Esophagus squamous epithelium (tissue), 5 donors: ENCODE data around the gene VAV3. TPM values are rescaled to one million over a fixed set of nuclear protein-coding genes. Genes with fewer than 3 reads are reported as not detected.
"Not testable (repeated sequence)": the region's sequence is repeated elsewhere in the genome, so short reads cannot be mapped to it uniquely, and the experiment has no call there.

ENCODE experiments used
- DNase-seq: peaks from one replicate; lab custom pipeline; 2025; lab: John Stamatoyannopoulos, UW
- H3K27ac ChIP-seq, 4 donors: fragments of 200-600 bp; sonication (generic); one replicate each; pipeline ENCODE4 v1.5.1; 2016 to 2019; ENCODE audit warnings: mild to moderate bottlenecking in 1 of 4
- H3K27me3 ChIP-seq, 4 donors: fragments of 200-600 bp; sonication (generic); 1 replicate in 3 of 4; 2 replicates in 1 of 4; pipeline versions ENCODE4 v1.5.1 to v1.6.0; 2017 to 2021; ENCODE audit warnings: antibody characterized with exemption in 1 of 4
- H3K36me3 ChIP-seq, 3 donors: fragments of 200-600 bp; sonication (generic); one replicate each; pipeline ENCODE4 v1.5.1; 2016 to 2019
- H3K4me1 ChIP-seq, 3 donors: fragments of 200-600 bp; sonication (generic); one replicate each; pipeline ENCODE4 v1.5.1; 2017 to 2019
- H3K4me3 ChIP-seq, 4 donors: fragments of 200-600 bp; sonication (generic); 1 replicate in 3 of 4; 2 replicates in 1 of 4; pipeline ENCODE4 v1.5.1; 2016 to 2019; ENCODE audit warnings: mild to moderate bottlenecking in 2 of 4, moderate library complexity in 1 of 4
- H3K9me3 ChIP-seq, 3 donors: fragments of 200-600 bp; sonication (generic); one replicate each; pipeline ENCODE4 v1.5.1; 2016 to 2019
- POLR2A ChIP-seq, 4 donors: fragments of 450-650 bp; IDR thresholded peaks; one replicate each; pipeline ENCODE4 v1.6.1; 2017; ENCODE audit warnings: antibody characterized with exemption in 4 of 4, mild to moderate bottlenecking in 4 of 4, moderate library complexity in 3 of 4
- WGBS, 2 donors: methylation state at CpG; one replicate each; pipeline ENCODE4 v1.1.5; 2018; 5-methylcytosine and 5-hydroxymethylcytosine counted together
- intact Hi-C: fragments of 100-400 bp; cut with DNase I; formaldehyde crosslinking; loops from one replicate; pipeline ENCODE4 v1.15.0; 2022
- total RNA-seq, 4 donors: library from RNA; depleted of rRNA; stranded (reverse); fragments of >200 nt; gene quantifications; one replicate each; pipeline ENCODE4 v1.1.0, GENCODE V29; 2016
- TF ChIP-seq, protein P1 (sequence below), 6 experiments: fragments of 450-650 bp in 4 of 6; fragments of 200-600 bp in 2 of 6; sonication (generic) in 2 of 6; IDR thresholded peaks; one replicate each; pipeline ENCODE4 v1.5.1; 2016 to 2019; ENCODE audit warnings: antibody characterized with exemption in 6 of 6, mild to moderate bottlenecking in 4 of 6, moderate library complexity in 4 of 6
- donor health status: DM: yes; HTN: yes; CAD: no.

VAV3 gene
- total RNA-seq, 4 donors from 2014 or later: 43.4 to 126 (median 76.9) TPM

DNA sequence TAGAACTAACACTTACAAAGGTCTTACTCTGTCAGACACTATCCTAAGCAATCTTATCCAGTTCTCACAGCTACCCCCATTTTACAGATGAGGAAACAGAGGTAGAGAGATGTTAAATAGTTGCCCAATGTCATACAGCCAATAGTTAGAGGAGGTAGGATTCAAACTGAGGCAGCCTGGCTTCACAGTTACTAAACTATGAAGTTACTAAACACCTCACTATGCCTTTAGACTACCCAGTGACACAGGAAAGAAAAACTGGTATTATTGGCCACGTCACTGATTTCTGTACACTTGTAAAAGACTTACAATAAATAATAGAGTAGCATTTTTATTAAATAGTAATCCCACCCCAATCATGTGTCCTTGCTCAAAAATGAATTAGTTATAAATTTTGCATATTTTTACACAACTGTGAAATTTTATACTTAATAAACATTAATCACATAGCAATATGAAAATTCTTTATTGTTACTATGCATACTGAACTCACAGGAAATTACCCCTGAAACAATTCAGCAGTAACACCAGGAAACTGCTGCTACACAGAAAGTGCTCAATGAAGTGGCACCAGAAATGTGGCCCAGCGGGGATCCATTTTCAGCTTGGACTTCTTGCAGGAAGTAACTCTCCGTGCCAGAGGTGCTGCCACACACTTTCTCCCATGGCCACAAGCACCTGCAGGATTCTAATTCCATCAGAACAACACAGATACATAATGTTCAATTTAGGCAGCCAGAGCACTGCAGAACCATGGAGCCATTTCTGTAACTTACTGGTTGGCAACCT is 69.4 kb downstream of the VAV3 start:
- Histone ChIP-seq H3K9me3 (no peaks in the 10 kb centered on the region), H3K27ac (no peak overlapping the region), H3K36me3 (no peaks in the 10 kb centered on the region), H3K4me3 (no peak overlapping the region), H3K4me1 (peaks cover 0 to 11% (median 0%) of the 10 kb centered on the region in 3 donors), H3K27me3 (peaks cover 0 to 14% (median 0%) of the 10 kb centered on the region in 4 donors)
- intact Hi-C loops: no loop called here
- no peak for TF ChIP-seq POLR2A (IDR thresholded peaks at IDR 0.05)
- TF ChIP-seq, protein P1, sequence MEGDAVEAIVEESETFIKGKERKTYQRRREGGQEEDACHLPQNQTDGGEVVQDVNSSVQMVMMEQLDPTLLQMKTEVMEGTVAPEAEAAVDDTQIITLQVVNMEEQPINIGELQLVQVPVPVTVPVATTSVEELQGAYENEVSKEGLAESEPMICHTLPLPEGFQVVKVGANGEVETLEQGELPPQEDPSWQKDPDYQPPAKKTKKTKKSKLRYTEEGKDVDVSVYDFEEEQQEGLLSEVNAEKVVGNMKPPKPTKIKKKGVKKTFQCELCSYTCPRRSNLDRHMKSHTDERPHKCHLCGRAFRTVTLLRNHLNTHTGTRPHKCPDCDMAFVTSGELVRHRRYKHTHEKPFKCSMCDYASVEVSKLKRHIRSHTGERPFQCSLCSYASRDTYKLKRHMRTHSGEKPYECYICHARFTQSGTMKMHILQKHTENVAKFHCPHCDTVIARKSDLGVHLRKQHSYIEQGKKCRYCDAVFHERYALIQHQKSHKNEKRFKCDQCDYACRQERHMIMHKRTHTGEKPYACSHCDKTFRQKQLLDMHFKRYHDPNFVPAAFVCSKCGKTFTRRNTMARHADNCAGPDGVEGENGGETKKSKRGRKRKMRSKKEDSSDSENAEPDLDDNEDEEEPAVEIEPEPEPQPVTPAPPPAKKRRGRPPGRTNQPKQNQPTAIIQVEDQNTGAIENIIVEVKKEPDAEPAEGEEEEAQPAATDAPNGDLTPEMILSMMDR (IDR thresholded peaks at IDR 0.05): no peak
- no peak for DNase-seq
- 71 to 90% methylated on average over 3 of the region's 3 CpGs for WGBS, 2 donors

DNA sequence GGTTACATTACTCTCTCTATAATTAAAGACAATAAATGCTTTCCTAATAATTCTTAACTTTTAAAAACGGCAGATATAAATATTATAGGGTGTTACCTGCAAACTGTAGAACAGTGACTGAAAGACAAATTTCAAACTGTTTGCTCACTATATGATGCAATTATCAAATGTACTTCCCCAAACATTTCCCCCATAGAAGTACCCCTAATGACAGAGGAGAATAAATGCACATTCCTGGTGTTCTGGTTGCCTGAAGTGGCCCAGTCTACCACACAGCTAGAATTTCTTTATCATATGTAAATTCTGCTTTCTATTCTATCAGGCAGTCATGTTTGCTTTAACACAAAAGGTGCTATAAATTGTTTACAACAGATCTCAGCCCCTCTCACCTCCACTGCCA is 70.4 kb downstream of the VAV3 start:
- H3K27ac ChIP-seq: no peak overlapping the region
- no peak for DNase-seq
- no peak overlapping the region for H3K4me3 ChIP-seq
- H3K27me3 ChIP-seq: peaks cover 0 to 14% (median 0%) of the 10 kb centered on the region in 4 donors
- H3K36me3 ChIP-seq: no peaks in the 10 kb centered on the region
- no peaks in the 10 kb centered on the region for H3K9me3 ChIP-seq
- TF ChIP-seq, protein P1 (IDR thresholded peaks at IDR 0.05): no peak
- TF ChIP-seq POLR2A (IDR thresholded peaks at IDR 0.05): no peak
- WGBS, 2 donors: 52 to 69% methylated on average over 1 of the region's 1 CpG
- intact Hi-C loops: no loop called here
- H3K4me1 ChIP-seq: peaks cover 0 to 5% (median 0%) of the 10 kb centered on the region in 3 donors

DNA sequence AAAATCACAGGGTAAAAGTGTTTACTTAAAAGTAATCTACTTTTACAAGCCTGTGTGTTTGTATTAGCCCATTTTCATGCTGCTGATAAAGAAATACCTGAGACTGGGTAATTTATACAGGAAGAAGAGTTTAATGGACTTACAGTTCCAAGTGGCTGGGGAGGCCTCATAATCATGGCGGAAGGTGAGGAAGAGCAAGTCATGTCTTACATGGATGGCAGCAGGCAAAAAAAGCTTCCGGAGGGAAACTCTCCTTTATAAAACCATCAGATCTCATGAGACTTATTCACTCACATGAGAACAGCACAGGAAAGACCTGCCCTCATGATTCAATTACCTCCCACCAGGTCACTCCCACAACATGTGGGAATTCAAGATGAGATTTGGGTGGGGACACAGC is 71.6 kb downstream of the VAV3 start:
- H3K4me3 ChIP-seq, H3K27ac ChIP-seq, H3K9me3 ChIP-seq, H3K36me3 ChIP-seq, DNase-seq, intact Hi-C loops, H3K4me1 ChIP-seq: not testable (repeated sequence)
- WGBS, 2 donors: 95 to 100% methylated on average over 2 of the region's 2 CpGs
- H3K27me3 ChIP-seq: peaks cover 0 to 14% (median 0%) of the 10 kb centered on the region in 4 donors

DNA sequence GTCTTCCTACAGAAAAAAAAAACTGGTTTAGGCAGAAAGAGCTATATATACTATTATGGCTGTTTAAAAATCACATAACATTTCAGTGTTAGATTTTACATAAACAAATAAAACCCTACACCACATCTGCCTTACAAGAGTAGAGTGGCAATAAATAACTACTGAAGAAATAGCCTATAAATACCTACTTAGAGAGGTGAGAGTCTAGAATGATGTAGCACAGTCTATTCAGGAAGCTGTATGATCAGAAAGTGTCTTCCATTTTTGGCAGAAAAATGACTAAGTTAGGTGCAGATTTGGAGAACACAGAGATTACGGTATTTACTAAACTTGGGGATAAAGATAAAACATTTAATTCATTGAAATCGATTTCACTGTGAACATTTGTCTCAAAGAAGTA is 75.5 kb downstream of the VAV3 start:
- TF ChIP-seq POLR2A (IDR thresholded peaks at IDR 0.05): no peak
- TF ChIP-seq, protein P1 (IDR thresholded peaks at IDR 0.05): no peak
- no peaks in the 10 kb centered on the region for H3K9me3 ChIP-seq
- WGBS, 2 donors: 80 to 81% methylated on average over 2 of the region's 2 CpGs
- no peaks in the 10 kb centered on the region for H3K27me3 ChIP-seq
- H3K36me3 ChIP-seq: no peaks in the 10 kb centered on the region
- H3K4me1 ChIP-seq: no peaks in the 10 kb centered on the region
- no peak for DNase-seq
- H3K4me3 ChIP-seq: no peak overlapping the region
- no peak overlapping the region for H3K27ac ChIP-seq
- intact Hi-C loops: no loop called here

DNA sequence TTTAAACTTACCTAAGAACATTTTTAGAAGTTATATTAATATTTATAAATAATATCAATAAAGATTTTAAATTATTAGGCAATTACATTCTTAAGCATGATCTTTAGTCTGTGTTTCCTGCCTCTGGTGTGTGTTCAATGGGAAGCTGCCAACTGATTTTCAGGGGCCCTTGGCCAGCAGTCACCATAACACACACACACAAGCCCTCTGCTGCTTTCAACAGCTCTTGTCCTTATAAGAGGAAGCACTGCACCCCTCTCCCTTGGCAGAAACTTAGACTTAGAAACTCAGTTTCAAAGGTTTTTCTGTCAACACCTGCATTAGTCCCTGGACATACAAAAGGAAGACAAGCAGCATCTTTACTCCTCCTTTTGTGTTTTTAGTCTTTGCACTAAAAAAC is 81.4 kb downstream of the VAV3 start:
- H3K36me3 ChIP-seq: no peaks in the 10 kb centered on the region
- intact Hi-C loops: no loop called here
- no peaks in the 10 kb centered on the region for H3K4me1 ChIP-seq
- no peak overlapping the region for H3K27ac ChIP-seq
- no peak overlapping the region for H3K4me3 ChIP-seq
- DNase-seq: no peak
- peaks cover 0 to 14% (median 0%) of the 10 kb centered on the region in 4 donors for H3K27me3 ChIP-seq
- H3K9me3 ChIP-seq: no peaks in the 10 kb centered on the region
- TF ChIP-seq POLR2A (IDR thresholded peaks at IDR 0.05): no peak
- TF ChIP-seq, protein P1 (IDR thresholded peaks at IDR 0.05): no peak
